Caco-2 (cell line): ENCODE data around the gene DOCK3. TPM values are rescaled to one million over a fixed set of nuclear protein-coding genes. Genes with fewer than 3 reads are reported as not detected.
A peak's percentile ranks its signal among the peaks of the same experiment; 100 is the strongest.

Source experiments
- BruUV-seq: library from RNA; stranded (reverse); fragments of 400-500 nt; replicated peaks from 2 replicates; lab custom pipeline; 2021; lab: Mats Ljungman, UMichigan
- CTCF ChIA-PET: fragments of 300-600 bp; sonication (Branson Sonifier 250); formaldehyde crosslinking; loops from one replicate; lab custom pipeline; 2022; ENCODE audit warnings: antibody characterized with exemption; lab: Charles Lee
- POLR2A ChIA-PET: fragments of 300-600 bp; sonication (Branson Sonifier 250); formaldehyde crosslinking; loops from one replicate; lab custom pipeline; 2022; ENCODE audit warnings: antibody characterized with exemption; lab: Charles Lee
- DNase-seq, 2 experiments: peaks; one replicate each; pipeline versions ENCODE4 v3.0.0 to v3.0.0-alpha.2; 2020 to 2022
- H3K27me3 ChIP-seq: replicated peaks from 2 replicates; pipeline ENCODE4 v1.6.0; 2011; ENCODE audit warnings: low read length; ENCODE audit not compliant: control insufficient read depth, insufficient read depth
- H3K36me3 ChIP-seq: 2 replicates; pipeline ENCODE4 v1.5.1; 2011; ENCODE audit warnings: low read length; ENCODE audit not compliant: control insufficient read depth, insufficient read depth
- H3K4me1 ChIP-seq: fragments of 250-450 bp; sonication (Bioruptor Pico); 2 replicates; pipeline ENCODE4 v1.5.1; 2020; ENCODE audit warnings: mild to moderate bottlenecking
- H3K4me3 ChIP-seq: 2 replicates; pipeline ENCODE4 v1.5.1; 2011; ENCODE audit warnings: low read depth, mild to moderate bottlenecking, control low read depth, low read length
- H3K9me3 ChIP-seq: fragments of 250-450 bp; sonication (Bioruptor Pico); 2 replicates; pipeline ENCODE4 v1.5.1; 2020; ENCODE audit warnings: mild to moderate bottlenecking, moderate library complexity
- H3K27ac Mint-ChIP-seq: one replicate; pipeline ENCODE4 v1.8.0; 2022; ENCODE audit warnings: mixed read lengths; ENCODE audit not compliant: unreplicated experiment
- H3K27me3 Mint-ChIP-seq: one replicate; pipeline ENCODE4 v1.8.0; 2022; ENCODE audit warnings: mixed read lengths; ENCODE audit not compliant: insufficient read depth, unreplicated experiment
- H3K36me3 Mint-ChIP-seq: one replicate; pipeline ENCODE4 v1.8.0; 2022; ENCODE audit warnings: mild to moderate bottlenecking, mixed read lengths; ENCODE audit not compliant: insufficient read depth, unreplicated experiment
- H3K4me1 Mint-ChIP-seq: one replicate; pipeline ENCODE4 v1.8.0; 2022; ENCODE audit warnings: low read depth, mixed read lengths; ENCODE audit not compliant: unreplicated experiment
- H3K4me3 Mint-ChIP-seq: one replicate; pipeline ENCODE4 v1.8.0; 2022; ENCODE audit warnings: mild to moderate bottlenecking, moderate library complexity, mixed read lengths; ENCODE audit not compliant: unreplicated experiment
- H3K9me3 Mint-ChIP-seq: one replicate; pipeline ENCODE4 v1.8.0; 2022; ENCODE audit warnings: mixed read lengths; ENCODE audit not compliant: unreplicated experiment
- CTCF ChIP-seq, 2 experiments: fragments of 200-600 bp in 1 of 2; IDR thresholded peaks; 1 replicate in 1 of 2; 2 replicates in 1 of 2; pipeline versions ENCODE4 v1.5.1 to v1.8.0; 2011 to 2022; ENCODE audit warnings: antibody characterized with exemption in 1 of 2, control low read depth in 1 of 2, inconsistent platforms in 1 of 2, low read depth in 1 of 2, low read length in 1 of 2, mild to moderate bottlenecking in 1 of 2, moderate library complexity in 1 of 2; ENCODE audit not compliant: insufficient read depth in 1 of 2, severe bottlenecking in 1 of 2, unreplicated experiment in 1 of 2
- intact Hi-C: fragments of 100-400 bp; cut with micrococcal nuclease; formaldehyde crosslinking; loops from one replicate; pipeline ENCODE4 v1.10.0; 2022; ENCODE audit not compliant: unreplicated experiment
- total RNA-seq: library from RNA; stranded (reverse); gene quantifications from 2 replicates; pipeline ENCODE4 v1.2.3, GENCODE V29; 2022

The DOCK3 gene
- total RNA-seq, 1 experiment from 2014 or later, result 0.05 TPM

- no peaks in the 10 kb centered on the region for H3K36me3 Mint-ChIP-seq
- H3K4me3 ChIP-seq, result no peak overlapping the region
- H3K9me3 ChIP-seq, result peaks cover 10% of the 10 kb centered on the region; the same call in 1 of the 2 replicates
- peak overlapping the region; percentile 82 for H3K27ac Mint-ChIP-seq
- no peak for DNase-seq
- intact Hi-C loops, result no loop called here
- no peaks in the 10 kb centered on the region for H3K27me3 ChIP-seq
- peaks cover 11% of the 10 kb centered on the region for H3K4me1 Mint-ChIP-seq
- H3K4me1 ChIP-seq, result peaks cover 11% of the 10 kb centered on the region
- no peaks in the 10 kb centered on the region for H3K27me3 Mint-ChIP-seq
- no TSS peak for BruUV-seq
- no peaks in the 10 kb centered on the region for H3K36me3 ChIP-seq
- ChIA-PET CTCF (interaction anchor here (0.6 kb wide), 1 partner anchor 435 kb away, joined by 3 read pairs; no protein-coding TSS in a partner anchor), POLR2A (no interaction called here)
- H3K4me3 Mint-ChIP-seq, result no peak overlapping the region
- TF ChIP-seq CTCF (IDR thresholded peaks at IDR 0.05; ENCODE audit: insufficient read depth in 1 of 2, low read depth in 1 of 2, low read length in 1 of 2, severe bottlenecking in 1 of 2, unreplicated experiment in 1 of 2), result no peak
- peaks cover 21% of the 10 kb centered on the region for H3K9me3 Mint-ChIP-seq
Observed at GRCh38 chr3:50806031-50806430, 131.3 kb downstream of the DOCK3 start.

DNA sequence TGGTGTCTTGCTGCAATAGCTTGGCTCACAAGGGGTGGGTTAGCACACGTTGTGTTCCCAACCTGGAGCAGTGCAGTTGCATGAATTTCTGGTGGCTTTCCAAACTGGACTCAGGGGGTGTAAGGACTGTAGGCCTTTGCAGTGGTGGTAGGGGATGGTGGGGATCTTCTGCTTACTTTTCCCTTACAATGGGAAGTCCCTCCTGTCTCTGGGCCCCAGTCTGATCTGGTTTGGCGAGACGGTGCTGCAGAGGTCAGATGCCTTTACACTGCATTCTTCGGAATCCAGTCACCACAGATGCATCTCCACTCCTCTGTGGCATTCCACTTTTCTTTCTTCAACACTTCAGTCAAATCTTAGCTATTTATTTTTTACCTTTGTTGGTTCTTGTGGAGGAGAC is 132.1 kb downstream of the DOCK3 start:
- POLR2A ChIA-PET, result no interaction called here
- no peaks in the 10 kb centered on the region for H3K36me3 ChIP-seq
- no TSS peak for BruUV-seq
- peaks cover 11% of the 10 kb centered on the region for H3K4me1 ChIP-seq
- H3K9me3 Mint-ChIP-seq, result peaks cover 13% of the 10 kb centered on the region
- H3K9me3 ChIP-seq, result peaks cover 9% of the 10 kb centered on the region; the same call in 1 of the 2 replicates
- no peaks in the 10 kb centered on the region for H3K36me3 Mint-ChIP-seq
- no peaks in the 10 kb centered on the region for H3K27me3 ChIP-seq
- no peaks in the 10 kb centered on the region for H3K27me3 Mint-ChIP-seq
- CTCF ChIA-PET, result interaction anchor here (0.6 kb wide), 1 partner anchor 435 kb away, joined by 3 read pairs; no protein-coding TSS in a partner anchor
- intact Hi-C loops, result no loop called here
- peaks cover 11% of the 10 kb centered on the region for H3K4me1 Mint-ChIP-seq
- TF ChIP-seq CTCF (IDR thresholded peaks at IDR 0.05; ENCODE audit: insufficient read depth in 1 of 2, low read depth in 1 of 2, low read length in 1 of 2, severe bottlenecking in 1 of 2, unreplicated experiment in 1 of 2), result no peak
- DNase-seq, result peak; percentile 32 to 61
- H3K4me3 ChIP-seq, result no peak overlapping the region
- peak overlapping the region; percentile 82 for H3K27ac Mint-ChIP-seq
- peak overlapping the region; percentile 43 for H3K4me3 Mint-ChIP-seq

DNA sequence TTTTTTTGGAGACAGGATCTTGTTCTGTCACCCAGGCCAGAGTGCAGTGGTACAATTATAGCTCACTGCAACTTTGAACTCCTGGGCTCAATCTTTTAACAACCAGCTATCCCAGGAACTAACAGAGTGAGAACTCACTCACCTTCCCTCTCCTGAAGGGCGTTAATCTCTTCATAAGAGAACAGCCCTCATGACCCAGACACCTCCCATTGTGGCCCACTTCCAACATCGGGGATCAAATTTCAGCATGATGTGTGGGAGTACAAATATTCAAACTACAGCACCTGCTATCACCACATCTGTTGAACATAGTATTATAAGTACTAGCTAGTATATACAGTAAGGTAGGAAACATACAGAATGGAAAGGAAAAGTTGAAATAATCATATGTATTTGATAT is 132.5 kb downstream of the DOCK3 start:
- ChIA-PET CTCF (interaction anchor here (0.5 kb wide), 1 partner anchor 9 kb away, joined by 3 read pairs; no protein-coding TSS in a partner anchor), POLR2A (no interaction called here)
- no peak overlapping the region for H3K4me3 ChIP-seq
- BruUV-seq, result no TSS peak
- Mint-ChIP-seq H3K9me3 (peaks cover 9% of the 10 kb centered on the region), H3K4me3 (peak overlapping the region; percentile 43), H3K27me3 (no peaks in the 10 kb centered on the region), H3K4me1 (peaks cover 11% of the 10 kb centered on the region), H3K36me3 (no peaks in the 10 kb centered on the region), H3K27ac (peak overlapping the region; percentile 82)
- H3K36me3 ChIP-seq, result no peaks in the 10 kb centered on the region
- no peak for TF ChIP-seq CTCF (IDR thresholded peaks at IDR 0.05; ENCODE audit: insufficient read depth in 1 of 2, low read depth in 1 of 2, low read length in 1 of 2, severe bottlenecking in 1 of 2, unreplicated experiment in 1 of 2)
- H3K9me3 ChIP-seq, result 0 out of 2 replicates have a peak, but pooled peaks cover 4% of the 10 kb centered on the region
- DNase-seq, result no peak
- H3K4me1 ChIP-seq, result peaks cover 11% of the 10 kb centered on the region
- H3K27me3 ChIP-seq, result no peaks in the 10 kb centered on the region
- intact Hi-C loops, result no loop called here
